Measurements from ENCODE around the gene CAPN13.

DNA sequence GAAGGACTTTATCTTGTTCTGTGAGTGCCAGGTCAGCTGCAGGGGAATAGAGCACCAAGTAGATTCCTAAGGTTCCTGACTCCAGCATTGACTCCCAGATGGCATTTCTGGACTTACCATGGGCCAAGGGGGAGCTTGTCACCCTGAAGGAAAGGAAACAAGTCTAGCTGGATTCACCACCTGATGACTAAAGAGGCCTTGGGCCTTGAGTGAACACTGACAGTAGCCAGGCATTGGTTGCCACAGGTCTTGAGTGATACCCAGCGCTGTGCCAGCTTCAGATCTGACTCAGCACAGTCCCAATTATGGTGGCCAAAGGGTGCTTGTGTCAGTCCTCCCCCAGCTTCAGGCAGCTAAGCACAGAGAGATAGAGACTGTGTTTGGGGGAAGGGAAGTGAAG is 40.1 kb upstream of the CAPN13 start:
- TF ChIP-seq, protein P1, sequence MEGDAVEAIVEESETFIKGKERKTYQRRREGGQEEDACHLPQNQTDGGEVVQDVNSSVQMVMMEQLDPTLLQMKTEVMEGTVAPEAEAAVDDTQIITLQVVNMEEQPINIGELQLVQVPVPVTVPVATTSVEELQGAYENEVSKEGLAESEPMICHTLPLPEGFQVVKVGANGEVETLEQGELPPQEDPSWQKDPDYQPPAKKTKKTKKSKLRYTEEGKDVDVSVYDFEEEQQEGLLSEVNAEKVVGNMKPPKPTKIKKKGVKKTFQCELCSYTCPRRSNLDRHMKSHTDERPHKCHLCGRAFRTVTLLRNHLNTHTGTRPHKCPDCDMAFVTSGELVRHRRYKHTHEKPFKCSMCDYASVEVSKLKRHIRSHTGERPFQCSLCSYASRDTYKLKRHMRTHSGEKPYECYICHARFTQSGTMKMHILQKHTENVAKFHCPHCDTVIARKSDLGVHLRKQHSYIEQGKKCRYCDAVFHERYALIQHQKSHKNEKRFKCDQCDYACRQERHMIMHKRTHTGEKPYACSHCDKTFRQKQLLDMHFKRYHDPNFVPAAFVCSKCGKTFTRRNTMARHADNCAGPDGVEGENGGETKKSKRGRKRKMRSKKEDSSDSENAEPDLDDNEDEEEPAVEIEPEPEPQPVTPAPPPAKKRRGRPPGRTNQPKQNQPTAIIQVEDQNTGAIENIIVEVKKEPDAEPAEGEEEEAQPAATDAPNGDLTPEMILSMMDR (IDR thresholded peaks at IDR 0.05), result no peak
- TF ChIP-seq POLR2A (IDR thresholded peaks at IDR 0.05), result no peak
- TF ChIP-seq POLR2AphosphoS5 (IDR thresholded peaks at IDR 0.05), result no peak

All from breast epithelium (tissue), 3 donors.